CD8-positive, alpha-beta memory T cell (primary cell): ENCODE data around the gene FAM89B. TPM values are rescaled to one million over a fixed set of nuclear protein-coding genes. Genes with fewer than 3 reads are reported as not detected.
A peak's percentile ranks its signal among the peaks of the same experiment; 100 is the strongest.
"Not testable (repeated sequence)": the region's sequence is repeated elsewhere in the genome, so short reads cannot be mapped to it uniquely, and the experiment has no call there.

ENCODE experiments used
- CTCF ChIA-PET: fragments of 350-600 bp; sonication (Branson Sonifier 250); formaldehyde crosslinking; loops from one replicate; lab custom pipeline; 2021; ENCODE audit warnings: antibody characterized with exemption; lab: Charles Lee
- POLR2A ChIA-PET: fragments of 350-600 bp; sonication (Branson Sonifier 250); formaldehyde crosslinking; loops from one replicate; lab custom pipeline; 2021; ENCODE audit warnings: antibody characterized with exemption; lab: Charles Lee
- DNase-seq, 5 donors: peaks; one replicate each; pipeline versions ENCODE4 v3.0.0 to v3.0.0-alpha.2; 2020 to 2022; ENCODE audit warnings: mixed read lengths in 1 of 5
- H3K27ac ChIP-seq: one replicate; pipeline ENCODE4 v1.7.0; 2013; ENCODE audit warnings: low read depth, mild to moderate bottlenecking, low read length, moderate library complexity
- H3K27me3 ChIP-seq: 2 replicates; pipeline ENCODE4 v1.7.0; 2013; ENCODE audit warnings: low read length, mild to moderate bottlenecking; ENCODE audit not compliant: insufficient read depth, poor library complexity, severe bottlenecking
- H3K36me3 ChIP-seq: 2 replicates; pipeline ENCODE4 v1.7.0; 2013; ENCODE audit warnings: mild to moderate bottlenecking, low read length, moderate library complexity; ENCODE audit not compliant: insufficient read depth
- H3K4me1 ChIP-seq: 2 replicates; pipeline ENCODE4 v1.7.0; 2013; ENCODE audit warnings: mild to moderate bottlenecking, low read length, moderate library complexity; ENCODE audit not compliant: insufficient read depth
- H3K4me3 ChIP-seq: 2 replicates; pipeline ENCODE4 v1.7.0; 2013; ENCODE audit warnings: mild to moderate bottlenecking, low read length
- H3K9me3 ChIP-seq: 2 replicates; pipeline ENCODE4 v1.7.0; 2013; ENCODE audit warnings: mild to moderate bottlenecking, low read length
- H3K27ac Mint-ChIP-seq, 8 donors: one replicate each; pipeline ENCODE4 v1.8.0; 2020 to 2021; ENCODE audit warnings: mixed read lengths in 8 of 8, mild to moderate bottlenecking in 6 of 8, inconsistent platforms in 3 of 8, moderate library complexity in 3 of 8
- H3K27me3 Mint-ChIP-seq, 2 donors: one replicate each; pipeline ENCODE4 v1.8.0; 2020 to 2021; ENCODE audit warnings: mixed read lengths in 2 of 2, mild to moderate bottlenecking in 1 of 2, moderate library complexity in 1 of 2
- H3K36me3 Mint-ChIP-seq, 3 donors: one replicate each; pipeline ENCODE4 v1.8.0; 2020 to 2021; ENCODE audit warnings: mixed read lengths in 3 of 3, inconsistent platforms in 1 of 3, mild to moderate bottlenecking in 1 of 3
- H3K4me1 Mint-ChIP-seq, 3 donors: one replicate each; pipeline ENCODE4 v1.8.0; 2020 to 2021; ENCODE audit warnings: mixed read lengths in 3 of 3, inconsistent platforms in 1 of 3, mild to moderate bottlenecking in 1 of 3
- H3K4me3 Mint-ChIP-seq, 7 donors: one replicate each; pipeline ENCODE4 v1.8.0; 2020 to 2021; ENCODE audit warnings: mixed read lengths in 7 of 7, mild to moderate bottlenecking in 6 of 7, moderate library complexity in 4 of 7, inconsistent platforms in 2 of 7
- H3K9me3 Mint-ChIP-seq, 5 donors: one replicate each; pipeline ENCODE4 v1.8.0; 2020 to 2022; ENCODE audit warnings: mixed read lengths in 5 of 5, mild to moderate bottlenecking in 3 of 5, moderate library complexity in 2 of 5, inconsistent platforms in 1 of 5
- polyA plus RNA-seq: library from polyadenylated mRNA; unstranded; fragments of 300-500 nt; fragmentation: Illumina TruSeq; gene quantifications from one replicate; pipeline ENCODE4 v1.2.3, GENCODE V29; 2021
- total RNA-seq, 2 experiments: library from RNA; stranded (reverse); gene quantifications; one replicate each; pipeline ENCODE4 v1.2.3, GENCODE V29; 2021

The FAM89B gene
- total and polyA plus RNA-seq, 3 experiments from 2014 or later = 30.8 to 138 (median 34.1) TPM

- Histone ChIP-seq H3K4me3 (no peak overlapping the region), H3K27ac (no peak overlapping the region), H3K27me3 (no peaks in the 10 kb centered on the region), H3K9me3 (no peaks in the 10 kb centered on the region), H3K4me1 (peaks cover 65% of the 10 kb centered on the region), H3K36me3 (no peaks in the 10 kb centered on the region)
- POLR2A ChIA-PET = interaction anchor here (0.6 to 0.7 kb wide), 3 partner anchors 14 to 293 kb away, joined by 3 to 9 read pairs (median 6); no protein-coding TSS in a partner anchor
- Mint-ChIP-seq H3K36me3 (peaks cover 0 to 1% (median 0%) of the 10 kb centered on the region in 3 donors), H3K4me3 (peak overlapping the region in 1 of 7 donors; percentile 58), H3K9me3 (no peaks in the 10 kb centered on the region), H3K27me3 (peaks cover 0 to 1% of the 10 kb centered on the region in 2 donors), H3K4me1 (peaks cover 28 to 57% (median 38%) of the 10 kb centered on the region in 3 donors), H3K27ac (peak overlapping the region in 1 of 8 donors; percentile 80)
- CTCF ChIA-PET = interaction anchor here (0.9 to 4.6 kb wide), 4 partner anchors 11 to 25 kb away, joined by 3 to 36 read pairs (median 24); no protein-coding TSS in a partner anchor
- no peak for DNase-seq
Measured at GRCh38 chr11:65562788-65563187, 9.6 kb upstream of the FAM89B start.

- Histone ChIP-seq H3K9me3 (no peaks in the 10 kb centered on the region), H3K36me3 (no peaks in the 10 kb centered on the region), H3K27ac (no peak overlapping the region), H3K4me1 (peaks cover 73% of the 10 kb centered on the region), H3K4me3 (no peak overlapping the region), H3K27me3 (no peaks in the 10 kb centered on the region)
- POLR2A ChIA-PET = interaction anchor here (0.7 kb wide), 1 partner anchor 64 kb away, joined by 9 read pairs; no protein-coding TSS in a partner anchor
- peaks cover 0 to 6% (median 0%) of the 10 kb centered on the region in 3 donors for H3K36me3 Mint-ChIP-seq
- no peak for DNase-seq
- peak overlapping the region in 7 of 8 donors; percentile 58 to 94 (median 80) for H3K27ac Mint-ChIP-seq
- peaks cover 0 to 1% of the 10 kb centered on the region in 2 donors for H3K27me3 Mint-ChIP-seq
- no peaks in the 10 kb centered on the region for H3K9me3 Mint-ChIP-seq
- peak overlapping the region in 2 of 7 donors; percentile 18 to 69 for H3K4me3 Mint-ChIP-seq
- CTCF ChIA-PET = interaction anchor here (3.9 kb wide), 1 partner anchor 23 kb away, joined by 35 read pairs; no protein-coding TSS in a partner anchor
- H3K4me1 Mint-ChIP-seq = peaks cover 36 to 65% (median 43%) of the 10 kb centered on the region in 3 donors
Measured at GRCh38 chr11:65563601-65564000, 8.7 kb upstream of the FAM89B start.

GRCh38 chr11:65564879-65565559 is 7.3 kb upstream of the FAM89B start:
- Histone ChIP-seq H3K27ac (peak overlapping the region; percentile 77), H3K4me1 (peaks cover 70% of the 10 kb centered on the region), H3K4me3 (peak overlapping the region; percentile 49)
- ChIA-PET POLR2A (interaction anchor here (0.6 to 2.1 kb wide), 9 partner anchors 12 to 915 kb away, joined by 3 to 12 read pairs (median 5); partner anchors contain the start of genes DPP3, EHBP1L1 and MAP3K11), CTCF (interaction anchor here (0.8 to 3.9 kb wide), 10 partner anchors 8 to 50 kb away, joined by 3 to 35 read pairs (median 4); partner anchors contain the start of gene PCNX3)
- H3K9me3 Mint-ChIP-seq, H3K36me3 ChIP-seq, H3K27me3 ChIP-seq, H3K9me3 ChIP-seq, H3K27me3 Mint-ChIP-seq: not testable (repeated sequence)
- Mint-ChIP-seq H3K36me3 (peaks cover 0 to 17% (median 2%) of the 10 kb centered on the region in 3 donors), H3K27ac (peak overlapping the region; percentile 95 to 100 (median 97)), H3K4me3 (peak overlapping the region; percentile 73 to 86 (median 84)), H3K4me1 (peaks cover 48 to 69% (median 50%) of the 10 kb centered on the region in 3 donors)
- peak in 1 of 5 donors; percentile 48 for DNase-seq

- Mint-ChIP-seq H3K27me3 (peaks cover 0 to 1% of the 10 kb centered on the region in 2 donors), H3K4me3 (peak overlapping the region; percentile 62 to 86 (median 81)), H3K4me1 (peaks cover 50 to 68% (median 53%) of the 10 kb centered on the region in 3 donors), H3K9me3 (no peaks in the 10 kb centered on the region), H3K27ac (peak overlapping the region; percentile 95 to 100 (median 97)), H3K36me3 (peaks cover 0 to 22% (median 2%) of the 10 kb centered on the region in 3 donors)
- Histone ChIP-seq H3K4me3 (peak overlapping the region; percentile 49), H3K27me3 (no peaks in the 10 kb centered on the region), H3K36me3 (no peaks in the 10 kb centered on the region), H3K4me1 (peaks cover 64% of the 10 kb centered on the region), H3K9me3 (no peaks in the 10 kb centered on the region), H3K27ac (peak overlapping the region; percentile 77)
- ChIA-PET CTCF (interaction anchor here (0.6 to 3.9 kb wide), 12 partner anchors 9 to 144 kb away, joined by 3 to 35 read pairs (median 3); partner anchors contain the start of gene PCNX3), POLR2A (interaction anchor here (0.6 to 2.1 kb wide), 25 partner anchors 11 to 1079 kb away, joined by 3 to 17 read pairs (median 4); partner anchors contain the start of genes EHBP1L1 and MAP3K11)
- peak in 4 of 5 donors; percentile 56 to 83 (median 58) for DNase-seq
Measured at GRCh38 chr11:65565624-65566453, 6.5 kb upstream of the FAM89B start.

- Histone ChIP-seq H3K27me3 (no peaks in the 10 kb centered on the region), H3K4me1 (peaks cover 80% of the 10 kb centered on the region), H3K36me3 (no peaks in the 10 kb centered on the region), H3K4me3 (peak overlapping the region; percentile 95), H3K27ac (peak overlapping the region; percentile 96), H3K9me3 (no peaks in the 10 kb centered on the region)
- Mint-ChIP-seq H3K4me3 (peak overlapping the region; percentile 98 to 99 (median 99)), H3K27me3 (peaks cover 0 to 1% of the 10 kb centered on the region in 2 donors), H3K4me1 (peaks cover 67 to 85% (median 82%) of the 10 kb centered on the region in 3 donors), H3K27ac (peak overlapping the region; percentile 96 to 100 (median 100)), H3K9me3 (no peaks in the 10 kb centered on the region), H3K36me3 (peaks cover 0 to 30% (median 2%) of the 10 kb centered on the region in 3 donors)
- POLR2A ChIA-PET = interaction anchor here (0.6 to 4.3 kb wide), 10 partner anchors 9 to 290 kb away, joined by 3 to 34 read pairs (median 4); partner anchors contain the start of genes MALAT1, MAP3K11, MUS81 and PCNX3
- no peak for DNase-seq
- CTCF ChIA-PET = interaction anchor here (1.0 to 5.5 kb wide), 4 partner anchors 12 to 28 kb away, joined by 4 to 78 read pairs (median 40); no protein-coding TSS in a partner anchor
Measured at GRCh38 chr11:65569164-65569972, 3.0 kb upstream of the FAM89B start.

GRCh38 chr11:65569973-65570918 is 2.1 kb upstream of the FAM89B start, which contains the start of gene ZNRD2:
ZNRD2 (plus strand) TSS chr11:65570477; CDS start chr11:65570492, 15 bp downstream.
- Mint-ChIP-seq H3K27me3 (peaks cover 0 to 1% of the 10 kb centered on the region in 2 donors), H3K36me3 (peaks cover 0 to 34% (median 2%) of the 10 kb centered on the region in 3 donors), H3K4me3 (peak within 1 kb of the TSS; percentile 98 to 99 (median 99)), H3K4me1 (peaks cover 66 to 86% (median 83%) of the 10 kb centered on the region in 3 donors), H3K9me3 (no peaks in the 10 kb centered on the region), H3K27ac (peak within 1 kb of the TSS; percentile 96 to 100 (median 100))
- H3K27ac ChIP-seq = peak within 1 kb of the TSS; percentile 96
- H3K36me3 ChIP-seq = no peaks in the 10 kb centered on the region
- H3K9me3 ChIP-seq = no peaks in the 10 kb centered on the region
- peak; percentile 97 to 99 (median 98) for DNase-seq
- ChIA-PET CTCF (interaction anchor here (1.0 to 5.5 kb wide), 9 partner anchors 10 to 290 kb away, joined by 3 to 78 read pairs (median 13); partner anchors contain the start of gene MUS81), POLR2A (interaction anchor here (0.6 to 4.3 kb wide), 15 partner anchors 9 to 290 kb away, joined by 3 to 34 read pairs (median 4); partner anchors contain the start of genes MALAT1, MAP3K11, MUS81 and PCNX3)
- no peaks in the 10 kb centered on the region for H3K27me3 ChIP-seq
- H3K4me1 ChIP-seq = peaks cover 76% of the 10 kb centered on the region
- H3K4me3 ChIP-seq = peak within 1 kb of the TSS; percentile 95
